Stimulated activated CD4-positive, alpha-beta T cell treated with anti-CD3 and anti-CD28 coated beads, Interleukin-4, amount 100 ng/mL, for 1 hour (primary cell): ENCODE results near the gene PRDM16.
"Not testable (repeated sequence)": the region's sequence is repeated elsewhere in the genome, so short reads cannot be mapped to it uniquely, and the experiment has no call there.

ENCODE experiments used
- DNase-seq: peaks from one replicate; pipeline ENCODE4 v3.0.0-alpha.2; 2020

The PRDM16 gene

GRCh38 chr1:3272321-3273045 lies 203.5 kb downstream of the PRDM16 start:
- DNase-seq = no peak

- no peak for DNase-seq
Measured at GRCh38 chr1:3273447-3273846, 204.4 kb downstream of the PRDM16 start.

- no peak for DNase-seq
Measured at GRCh38 chr1:3274972-3275371, 206.0 kb downstream of the PRDM16 start.

- no peak for DNase-seq
Measured at GRCh38 chr1:3275471-3276340, 206.7 kb downstream of the PRDM16 start.

GRCh38 chr1:3276341-3276800 lies 207.4 kb downstream of the PRDM16 start:
- DNase-seq = no peak

GRCh38 chr1:3277011-3277471 lies 208.0 kb downstream of the PRDM16 start:
- no peak for DNase-seq

GRCh38 chr1:3277623-3278022 lies 208.6 kb downstream of the PRDM16 start:
- DNase-seq = no peak

- DNase-seq = no peak
Measured at GRCh38 chr1:3278416-3279181, 209.6 kb downstream of the PRDM16 start.

- DNase-seq = no peak
Measured at GRCh38 chr1:3279182-3279470, 210.1 kb downstream of the PRDM16 start.

GRCh38 chr1:3281735-3282134 lies 212.7 kb downstream of the PRDM16 start:
- DNase-seq = no peak

GRCh38 chr1:3282186-3282585 lies 213.2 kb downstream of the PRDM16 start:
- DNase-seq = no peak

GRCh38 chr1:3282656-3283430 lies 213.8 kb downstream of the PRDM16 start:
- DNase-seq = no peak

- DNase-seq = peak; percentile 8
Measured at GRCh38 chr1:3283849-3284248, 214.8 kb downstream of the PRDM16 start.

- DNase-seq = no peak
Measured at GRCh38 chr1:3284691-3285090, 215.7 kb downstream of the PRDM16 start.

- DNase-seq = no peak
Measured at GRCh38 chr1:3285106-3285740, 216.2 kb downstream of the PRDM16 start.

- DNase-seq = not testable (repeated sequence)
Measured at GRCh38 chr1:3287095-3287494, 218.1 kb downstream of the PRDM16 start.

- DNase-seq = no peak
Measured at GRCh38 chr1:3287656-3288160, 218.7 kb downstream of the PRDM16 start.

- no peak for DNase-seq
Measured at GRCh38 chr1:3289502-3289901, 220.5 kb downstream of the PRDM16 start.

- DNase-seq = no peak
Measured at GRCh38 chr1:3290438-3290837, 221.4 kb downstream of the PRDM16 start.

GRCh38 chr1:3290915-3291314 lies 221.9 kb downstream of the PRDM16 start:
- DNase-seq = no peak

GRCh38 chr1:3292051-3292722 lies 223.2 kb downstream of the PRDM16 start:
- no peak for DNase-seq
